A172 (cell line): Measurements from ENCODE around the gene TRIO. TPM values are rescaled to one million over a fixed set of nuclear protein-coding genes. Genes with fewer than 3 reads are reported as not detected.

ENCODE experiments used
- DNase-seq: peaks from one replicate; pipeline ENCODE4 v3.0.0-alpha.2; 2015; ENCODE audit warnings: low spot score
- total RNA-seq: library from RNA; depleted of rRNA; stranded (reverse); fragments of >200 nt; shearing (Covaris generic); gene quantifications from 2 replicates; pipeline ENCODE4 v1.2.3, GENCODE V29; 2014

TRIO gene
- total RNA-seq, 1 experiment from 2014 or later, result 180 TPM

- no peak for DNase-seq
Observed at GRCh38 chr5:14452685-14453454, 309.7 kb downstream of the TRIO start.

DNA sequence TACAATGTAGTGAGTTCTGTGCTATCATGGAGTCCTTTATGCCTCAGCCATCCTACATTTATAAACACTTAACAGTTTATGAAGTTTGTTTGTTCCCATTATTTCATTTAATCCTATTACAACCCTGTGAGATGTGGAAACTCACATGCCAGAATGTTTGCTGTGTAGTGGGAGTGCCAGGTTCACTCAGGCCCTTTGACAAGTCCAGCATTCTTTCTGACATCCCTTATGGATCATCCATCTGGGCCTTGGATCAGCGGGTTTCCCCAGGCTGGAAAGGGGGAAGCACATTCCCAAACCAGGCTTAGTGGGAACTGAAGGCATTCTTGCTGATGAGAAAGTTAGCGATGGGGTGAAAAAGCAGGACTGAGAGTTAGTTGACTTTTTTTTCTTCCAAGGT is 310.3 kb downstream of the TRIO start:
- DNase-seq, result no peak

- no peak for DNase-seq
Observed at GRCh38 chr5:14455814-14456321, 312.7 kb downstream of the TRIO start.

- no peak for DNase-seq
Observed at GRCh38 chr5:14457476-14457875, 314.3 kb downstream of the TRIO start.

DNA sequence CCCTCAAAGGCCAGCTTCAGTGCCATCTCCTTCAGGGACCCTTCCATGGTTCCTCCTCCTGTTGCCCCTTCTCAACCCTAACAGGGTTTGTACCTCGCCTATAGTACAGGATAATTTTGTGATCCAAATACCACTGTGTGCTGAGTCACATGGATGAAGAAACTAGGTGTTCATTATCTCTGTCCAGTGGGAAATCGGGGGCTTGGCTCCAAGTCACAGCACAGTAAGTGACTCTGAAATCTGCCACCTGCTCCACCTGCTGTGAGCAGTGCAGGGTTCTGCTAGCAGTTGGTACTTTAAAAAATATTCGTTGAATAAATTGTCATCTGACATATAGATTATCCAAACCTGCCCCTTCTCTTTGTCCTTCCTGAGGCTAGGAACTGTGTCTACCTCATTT is 315.3 kb downstream of the TRIO start:
- DNase-seq, result no peak

DNA sequence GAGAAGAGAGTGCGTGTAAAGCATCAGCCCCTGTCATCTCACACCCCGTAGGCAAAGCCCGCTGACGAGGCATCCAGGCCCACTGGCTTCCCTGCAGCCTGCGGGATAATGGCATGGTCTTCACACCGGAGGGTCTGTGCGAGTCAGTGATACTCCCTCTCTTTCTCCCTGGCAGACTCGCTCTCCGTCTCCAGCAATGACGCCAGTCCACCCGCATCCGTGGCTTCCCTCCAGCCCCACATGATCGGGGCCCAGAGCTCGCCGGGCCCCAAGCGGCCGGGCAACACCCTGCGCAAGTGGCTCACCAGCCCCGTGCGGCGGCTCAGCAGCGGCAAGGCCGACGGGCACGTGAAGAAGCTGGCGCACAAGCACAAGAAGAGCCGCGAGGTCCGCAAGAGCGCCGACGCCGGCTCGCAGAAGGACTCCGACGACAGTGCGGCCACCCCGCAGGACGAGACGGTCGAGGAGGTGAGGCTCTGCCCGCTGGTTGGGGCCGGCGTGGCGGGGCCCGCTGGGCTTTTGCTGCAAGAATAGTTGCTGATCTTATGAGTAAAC is 317.8 kb downstream of the TRIO start:
- DNase-seq, result no peak

GRCh38 chr5:14462681-14463080 is 319.5 kb downstream of the TRIO start:
- DNase-seq, result no peak

- DNase-seq, result peak; percentile 67
Observed at GRCh38 chr5:14463629-14464028, 320.5 kb downstream of the TRIO start.

GRCh38 chr5:14464096-14464495 is 321.0 kb downstream of the TRIO start:
- DNase-seq, result no peak

- DNase-seq, result no peak
Observed at GRCh38 chr5:14464671-14465070, 321.5 kb downstream of the TRIO start.

DNA sequence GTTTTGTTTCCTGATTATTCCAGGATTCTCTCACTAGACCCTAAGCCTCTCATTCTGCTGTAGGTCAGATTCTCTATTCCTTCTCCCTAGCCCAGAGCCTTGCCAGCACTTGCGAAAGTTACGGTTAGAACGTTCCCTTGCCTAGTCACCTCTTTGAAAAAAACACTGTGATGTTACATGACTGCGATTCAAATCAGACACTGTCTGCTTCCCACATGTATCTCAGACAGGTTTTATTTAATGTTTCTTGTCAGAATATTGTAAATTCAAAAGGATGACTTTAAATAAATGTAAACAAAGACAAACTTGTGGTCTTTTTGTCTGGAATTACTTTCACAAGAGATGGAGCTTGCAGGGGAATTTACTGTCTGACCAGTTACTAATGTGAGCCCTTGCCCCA is 322.0 kb downstream of the TRIO start:
- DNase-seq, result no peak

DNA sequence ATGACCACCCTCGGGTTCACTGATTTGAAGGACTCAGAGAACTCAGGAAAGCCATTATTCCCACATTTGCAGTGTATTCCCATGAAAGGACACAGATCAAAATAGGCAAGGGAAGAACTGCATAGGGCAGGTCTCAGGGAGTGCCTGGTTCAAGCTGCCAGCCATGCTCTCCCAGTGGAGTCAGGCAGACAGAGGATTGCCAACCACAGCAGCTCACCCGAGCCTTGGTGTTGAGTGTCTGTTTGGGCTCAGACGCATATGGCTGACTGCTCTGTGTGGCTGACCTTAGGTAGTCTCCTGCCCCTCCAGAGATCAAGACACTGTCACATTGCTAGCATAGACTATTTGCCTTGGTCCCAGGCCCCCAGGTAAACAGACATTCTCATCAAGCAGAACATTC is 322.6 kb downstream of the TRIO start:
- no peak for DNase-seq

DNA sequence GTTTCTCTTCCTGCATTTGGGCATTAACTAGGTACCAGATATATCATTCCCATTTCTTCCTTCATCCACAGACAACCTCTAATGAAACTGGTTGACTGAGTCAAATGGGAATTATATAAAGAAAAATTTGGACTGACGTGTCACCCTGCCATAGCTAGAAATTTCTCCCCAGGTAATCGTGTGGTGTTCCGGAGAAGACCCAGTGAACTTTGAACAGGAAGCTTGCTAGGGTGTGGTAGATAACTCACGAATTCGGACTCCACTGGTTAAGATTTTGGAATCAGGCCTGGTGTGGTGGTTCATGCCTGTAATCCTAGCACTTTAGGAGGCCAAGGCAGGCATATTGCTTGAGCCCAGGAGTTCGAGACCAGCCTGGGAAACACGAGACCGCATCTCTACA is 324.1 kb downstream of the TRIO start:
- no peak for DNase-seq

DNA sequence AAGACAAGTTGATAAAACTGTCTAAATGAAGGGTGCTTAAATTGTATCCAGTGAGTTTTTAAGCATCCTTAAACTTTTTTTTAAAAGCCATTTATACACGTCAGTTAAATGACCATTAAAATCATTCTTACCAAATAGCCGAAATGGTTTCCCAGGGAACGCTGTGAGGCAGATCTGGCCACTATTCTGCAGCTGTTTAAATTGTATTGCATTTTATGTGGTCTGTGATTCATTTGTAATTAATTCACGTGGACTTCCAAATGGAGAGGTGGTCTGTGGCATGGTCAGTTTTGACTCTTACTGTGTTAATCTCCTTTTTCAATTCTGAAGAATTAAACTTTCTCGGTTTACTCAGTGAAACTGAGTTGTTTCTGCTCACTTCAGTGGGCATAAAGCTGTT is 324.7 kb downstream of the TRIO start:
- DNase-seq, result no peak

DNA sequence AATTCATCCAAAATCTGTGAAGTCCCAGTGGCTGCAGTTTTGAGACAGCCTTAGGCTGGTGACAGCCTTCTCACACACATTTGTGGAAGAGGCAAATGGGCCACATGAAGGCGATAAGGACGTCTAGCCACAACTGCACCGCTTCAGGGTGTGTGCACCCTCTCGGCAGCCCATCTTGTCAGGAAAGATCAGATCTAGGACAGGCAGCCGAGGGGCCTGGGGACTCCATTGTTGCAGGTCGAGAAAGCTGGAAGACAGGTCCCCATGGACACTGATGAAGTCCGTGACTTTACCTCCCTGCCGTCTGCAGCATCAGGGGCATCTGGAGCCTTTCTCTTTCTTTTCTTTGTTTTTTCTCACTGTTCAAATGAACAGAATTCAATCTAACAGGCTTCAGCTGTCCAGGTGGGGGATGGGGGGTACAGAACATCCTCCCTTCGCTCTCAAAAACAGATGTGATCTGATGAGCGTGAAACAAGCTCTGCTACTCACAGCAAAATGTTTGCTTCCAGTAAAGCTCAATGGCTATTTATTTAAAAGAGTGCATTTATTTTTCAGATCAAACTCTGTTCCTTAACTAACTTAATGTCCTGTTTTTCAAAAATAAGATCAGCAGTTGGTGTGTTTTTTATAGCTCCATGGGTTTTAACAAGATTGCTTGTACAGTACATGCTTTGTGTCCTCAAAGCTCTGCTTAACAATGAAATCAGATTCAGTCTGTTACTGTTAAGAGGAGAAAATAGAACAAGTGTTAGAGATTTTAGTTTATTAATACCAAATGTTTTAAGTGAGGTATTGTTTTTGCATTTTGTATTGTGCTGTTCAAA is 326.6 kb downstream of the TRIO start:
- DNase-seq, result no peak

DNA sequence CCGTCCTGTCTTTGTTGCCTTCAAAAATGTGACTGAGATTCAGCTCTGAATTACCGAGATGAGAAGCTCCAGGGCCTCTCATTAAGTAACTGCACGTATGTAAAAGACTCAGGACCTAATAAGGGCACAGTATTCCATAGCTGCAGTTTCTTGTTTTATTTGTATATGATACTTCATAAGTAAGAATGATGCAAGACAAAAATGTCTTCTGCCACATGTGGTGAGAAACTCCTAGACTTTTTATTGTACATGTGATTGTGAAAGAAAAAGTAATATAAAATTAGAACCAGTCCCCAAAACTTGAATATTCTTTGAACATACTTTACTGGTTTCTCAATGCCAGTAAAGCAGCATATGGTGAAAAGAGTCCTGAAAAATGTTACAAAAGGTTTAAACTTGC is 328.4 kb downstream of the TRIO start:
- DNase-seq, result no peak

GRCh38 chr5:14472986-14473567 is 329.9 kb downstream of the TRIO start:
- no peak for DNase-seq

- DNase-seq, result no peak
Observed at GRCh38 chr5:14475045-14475444, 331.9 kb downstream of the TRIO start.

- DNase-seq, result peak; percentile 59
Observed at GRCh38 chr5:14476786-14477435, 333.8 kb downstream of the TRIO start.

DNA sequence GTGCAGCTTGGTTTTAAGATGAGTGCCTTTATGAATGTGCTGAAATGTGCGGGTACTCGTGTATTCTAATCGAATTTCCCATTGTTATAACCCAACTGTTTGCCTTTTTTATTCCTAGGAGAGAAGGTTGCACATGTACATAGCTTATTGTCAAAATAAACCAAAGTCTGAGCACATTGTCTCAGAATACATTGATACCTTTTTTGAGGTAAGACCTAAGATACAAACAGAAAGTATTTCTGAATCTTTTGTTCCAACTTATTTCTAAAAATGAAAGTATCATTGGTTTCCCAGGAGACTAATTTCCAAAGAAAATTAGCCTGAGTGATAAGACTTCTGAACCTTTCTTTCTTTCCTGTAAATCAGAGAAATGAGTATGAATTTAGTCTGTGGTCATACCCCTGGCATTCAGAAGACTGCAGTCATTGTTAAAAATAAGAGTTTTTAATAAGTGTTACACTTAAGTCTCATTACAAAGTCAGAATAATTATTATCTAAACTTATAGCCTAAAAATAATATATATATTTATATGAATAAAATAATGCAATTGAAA is 336.1 kb downstream of the TRIO start:
- no peak for DNase-seq

DNA sequence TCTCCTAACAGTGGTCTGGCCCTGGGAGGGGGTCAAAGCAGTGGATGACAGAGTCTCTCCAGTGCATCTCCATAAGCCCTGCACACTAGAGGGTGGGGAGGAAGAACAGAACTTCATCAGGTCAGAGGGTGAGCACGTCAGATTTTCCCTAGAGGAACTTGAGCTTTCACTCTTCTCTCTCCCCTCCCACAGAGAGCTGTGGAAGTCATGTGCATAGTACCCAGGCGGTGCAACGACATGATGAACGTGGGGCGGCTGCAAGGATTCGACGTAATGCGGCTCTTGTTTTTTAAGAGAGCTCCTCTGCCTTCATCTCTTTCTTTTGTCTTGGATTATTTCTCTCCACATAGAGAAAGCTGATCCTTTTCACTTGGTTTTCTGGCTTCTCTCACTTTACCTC is 338.2 kb downstream of the TRIO start:
- DNase-seq, result no peak
